ENCODE data around the gene RPP14. TPM values are rescaled to one million over a fixed set of nuclear protein-coding genes. Genes with fewer than 3 reads are reported as not detected.
A peak's percentile ranks its signal among the peaks of the same experiment; 100 is the strongest.

Gene RPP14
- total RNA-seq, 1 donor from 2014 or later: 17.9 TPM

DNA sequence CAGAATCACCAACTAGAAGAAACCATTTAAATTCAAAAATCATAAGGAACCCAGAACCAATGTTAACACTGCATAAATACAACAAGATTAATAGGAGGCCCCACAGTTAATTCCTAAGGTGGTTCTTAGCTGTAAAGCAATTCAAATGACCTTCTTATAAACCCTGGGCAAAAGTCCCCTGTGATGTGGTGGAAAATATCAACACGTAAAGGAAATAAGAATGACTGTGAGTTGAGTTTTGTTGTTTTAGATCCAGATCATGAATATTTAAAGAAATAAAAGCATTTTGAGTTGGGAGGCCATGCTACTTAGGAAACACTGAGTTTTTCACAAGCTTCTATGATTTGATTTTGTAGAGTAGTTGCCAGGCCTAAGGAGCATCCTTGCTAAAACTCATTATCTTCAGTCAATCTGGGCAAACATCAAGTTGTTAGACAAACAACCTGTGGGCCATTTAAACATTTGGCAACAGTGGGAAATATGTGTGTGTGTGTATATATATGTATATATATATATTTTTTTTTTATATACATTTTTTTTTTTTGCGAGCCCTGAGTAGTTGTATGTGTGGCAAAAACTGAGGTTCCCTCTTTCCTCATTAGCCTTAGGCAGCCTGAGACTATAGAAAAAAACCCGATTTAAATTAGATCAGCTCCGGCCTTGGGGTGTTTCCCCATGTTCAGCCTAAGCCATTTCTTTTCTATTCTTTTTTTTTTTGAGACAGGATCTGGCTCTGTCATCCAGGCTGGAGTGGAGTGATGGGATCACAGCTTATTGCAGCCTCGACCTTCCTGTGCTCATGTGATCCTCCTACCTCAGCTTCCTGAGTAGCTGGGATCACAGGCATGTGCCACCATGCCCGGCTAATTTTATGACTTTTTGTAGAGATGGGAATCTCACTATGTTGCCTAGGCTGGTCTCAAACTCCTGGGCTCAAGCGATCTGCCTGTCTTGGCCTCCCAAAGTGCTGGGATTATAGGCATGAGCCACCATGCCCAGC lies 18.6 kb downstream of the RPP14 start:
- no peak overlapping the region for H3K4me3 Mint-ChIP-seq (ENCODE audit: unreplicated experiment)
- peaks cover 23% of the 10 kb centered on the region for H3K4me1 Mint-ChIP-seq (ENCODE audit: unreplicated experiment)
- H3K9me3 Mint-ChIP-seq (ENCODE audit: unreplicated experiment): no peaks in the 10 kb centered on the region
- H3K27ac Mint-ChIP-seq (ENCODE audit: unreplicated experiment): peak overlapping the region; percentile 28
- TF ChIP-seq, protein P1, sequence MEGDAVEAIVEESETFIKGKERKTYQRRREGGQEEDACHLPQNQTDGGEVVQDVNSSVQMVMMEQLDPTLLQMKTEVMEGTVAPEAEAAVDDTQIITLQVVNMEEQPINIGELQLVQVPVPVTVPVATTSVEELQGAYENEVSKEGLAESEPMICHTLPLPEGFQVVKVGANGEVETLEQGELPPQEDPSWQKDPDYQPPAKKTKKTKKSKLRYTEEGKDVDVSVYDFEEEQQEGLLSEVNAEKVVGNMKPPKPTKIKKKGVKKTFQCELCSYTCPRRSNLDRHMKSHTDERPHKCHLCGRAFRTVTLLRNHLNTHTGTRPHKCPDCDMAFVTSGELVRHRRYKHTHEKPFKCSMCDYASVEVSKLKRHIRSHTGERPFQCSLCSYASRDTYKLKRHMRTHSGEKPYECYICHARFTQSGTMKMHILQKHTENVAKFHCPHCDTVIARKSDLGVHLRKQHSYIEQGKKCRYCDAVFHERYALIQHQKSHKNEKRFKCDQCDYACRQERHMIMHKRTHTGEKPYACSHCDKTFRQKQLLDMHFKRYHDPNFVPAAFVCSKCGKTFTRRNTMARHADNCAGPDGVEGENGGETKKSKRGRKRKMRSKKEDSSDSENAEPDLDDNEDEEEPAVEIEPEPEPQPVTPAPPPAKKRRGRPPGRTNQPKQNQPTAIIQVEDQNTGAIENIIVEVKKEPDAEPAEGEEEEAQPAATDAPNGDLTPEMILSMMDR (IDR thresholded peaks at IDR 0.05): no peak
- peaks cover 2% of the 10 kb centered on the region for H3K36me3 Mint-ChIP-seq (ENCODE audit: unreplicated experiment)
- DNase-seq (ENCODE audit: extremely low spot score, unreplicated experiment): no peak
- H3K27me3 Mint-ChIP-seq (ENCODE audit: unreplicated experiment): no peaks in the 10 kb centered on the region

DNA sequence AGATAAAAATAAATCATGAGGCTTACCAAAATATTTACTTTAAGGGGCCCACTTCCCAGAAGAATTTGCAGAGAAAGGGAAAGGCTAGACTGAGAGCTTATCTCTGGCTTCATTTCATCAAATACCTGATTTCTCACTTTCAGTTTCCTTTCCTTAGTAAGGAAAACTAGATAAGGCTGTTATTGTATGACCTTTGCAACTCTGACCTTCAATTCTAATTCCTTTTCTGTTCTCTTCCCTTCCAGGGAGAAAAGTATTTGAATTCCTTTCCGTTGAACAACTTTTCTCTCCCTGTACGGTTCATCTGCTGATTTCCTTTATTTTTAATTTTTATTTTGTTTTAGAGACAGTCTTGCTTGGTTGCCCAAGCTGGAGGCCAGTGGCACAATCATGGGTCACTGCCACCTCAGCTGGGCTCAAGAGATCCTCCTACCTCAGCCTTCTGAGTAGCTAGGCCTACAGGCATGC lies 19.5 kb downstream of the RPP14 start:
- Mint-ChIP-seq H3K4me3 (ENCODE audit: unreplicated experiment) (no peak overlapping the region), H3K27me3 (ENCODE audit: unreplicated experiment) (no peaks in the 10 kb centered on the region), H3K27ac (ENCODE audit: unreplicated experiment) (peak overlapping the region; percentile 31), H3K4me1 (ENCODE audit: unreplicated experiment) (peaks cover 26% of the 10 kb centered on the region), H3K36me3 (ENCODE audit: unreplicated experiment) (no peaks in the 10 kb centered on the region), H3K9me3 (ENCODE audit: unreplicated experiment) (no peaks in the 10 kb centered on the region)
- no peak for DNase-seq (ENCODE audit: extremely low spot score, unreplicated experiment)
- TF ChIP-seq, protein P1 (IDR thresholded peaks at IDR 0.05): no peak

DNA sequence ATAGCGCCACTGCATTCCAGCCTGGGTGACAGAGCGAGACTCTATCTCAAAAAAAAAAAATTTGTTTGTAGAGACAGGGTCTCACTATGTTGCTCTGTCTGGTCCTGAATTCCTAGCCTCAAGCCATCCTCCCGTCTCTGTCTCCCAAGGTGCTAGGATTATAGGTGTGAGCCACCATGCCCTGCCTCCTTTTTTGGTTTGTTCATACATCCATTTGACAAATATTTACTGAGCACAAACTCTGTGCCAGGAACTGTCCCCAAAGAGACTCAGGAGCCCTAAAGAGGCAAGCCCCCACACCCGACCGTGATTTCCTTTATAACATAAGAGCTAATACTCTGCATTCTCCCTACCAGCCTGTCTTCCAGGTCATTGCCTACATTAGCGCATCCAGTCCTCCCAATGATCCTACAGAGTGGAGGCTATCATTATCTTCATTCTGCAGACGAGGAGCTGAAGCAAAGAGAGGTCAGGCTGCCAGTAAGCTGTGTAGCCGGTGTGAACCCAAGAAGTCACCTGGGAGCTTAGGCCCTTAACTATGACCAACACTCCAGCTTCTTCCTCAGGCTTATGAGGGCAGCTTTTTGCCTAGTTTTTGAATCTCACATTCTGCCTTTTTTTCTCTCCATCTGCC lies 20.3 kb downstream of the RPP14 start:
- Mint-ChIP-seq H3K9me3 (ENCODE audit: unreplicated experiment) (no peaks in the 10 kb centered on the region), H3K27ac (ENCODE audit: unreplicated experiment) (peak overlapping the region; percentile 38), H3K36me3 (ENCODE audit: unreplicated experiment) (no peaks in the 10 kb centered on the region), H3K4me1 (ENCODE audit: unreplicated experiment) (peaks cover 31% of the 10 kb centered on the region), H3K27me3 (ENCODE audit: unreplicated experiment) (no peaks in the 10 kb centered on the region), H3K4me3 (ENCODE audit: unreplicated experiment) (no peak overlapping the region)
- TF ChIP-seq, protein P1 (IDR thresholded peaks at IDR 0.05): no peak
- DNase-seq (ENCODE audit: extremely low spot score, unreplicated experiment): no peak

DNA sequence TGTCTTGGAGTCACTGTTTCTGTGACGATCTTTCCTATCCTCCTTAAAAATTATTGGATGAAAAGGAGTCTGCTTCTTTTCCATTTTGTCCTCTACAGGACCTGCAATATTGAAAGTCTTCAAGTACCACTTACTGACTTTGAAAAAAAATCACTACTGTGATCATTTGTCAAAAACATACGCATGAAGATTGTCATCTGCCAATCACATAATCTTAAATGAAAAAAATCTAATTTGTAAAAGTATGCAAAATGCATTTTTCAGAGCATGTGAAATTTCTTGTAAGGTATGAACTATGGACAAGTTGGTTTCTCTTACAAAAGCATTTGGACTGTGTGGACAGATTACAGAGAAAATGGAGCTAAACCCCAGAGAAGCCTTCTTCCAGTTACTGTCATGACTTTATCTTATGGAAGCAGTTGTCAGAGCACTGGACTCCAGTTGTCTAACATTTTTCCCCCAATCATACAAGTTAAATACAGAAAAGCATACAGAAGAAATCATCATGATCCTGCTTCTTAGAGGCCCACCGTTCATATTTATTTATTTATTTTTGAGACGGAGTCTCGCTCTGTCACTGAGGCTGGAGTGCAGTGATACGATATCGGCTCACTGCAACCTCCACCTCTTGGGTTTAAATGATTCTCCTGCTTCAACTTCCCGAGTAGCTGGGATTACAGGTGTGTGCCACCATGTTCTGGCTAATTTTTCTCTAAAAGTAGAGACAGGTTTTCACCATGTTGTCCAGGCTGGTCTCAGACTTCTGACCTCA lies 23.3 kb downstream of the RPP14 start:
- Mint-ChIP-seq H3K4me3 (ENCODE audit: unreplicated experiment) (no peak overlapping the region), H3K27ac (ENCODE audit: unreplicated experiment) (no peak overlapping the region), H3K4me1 (ENCODE audit: unreplicated experiment) (peaks cover 43% of the 10 kb centered on the region), H3K36me3 (ENCODE audit: unreplicated experiment) (no peaks in the 10 kb centered on the region), H3K9me3 (ENCODE audit: unreplicated experiment) (no peaks in the 10 kb centered on the region), H3K27me3 (ENCODE audit: unreplicated experiment) (no peaks in the 10 kb centered on the region)
- no peak for DNase-seq (ENCODE audit: extremely low spot score, unreplicated experiment)
- TF ChIP-seq, protein P1 (IDR thresholded peaks at IDR 0.05): no peak

Data from osteocyte (in vitro differentiated cells).